HL-60 (cell line): ENCODE data around the gene TMEM63A.

ENCODE experiments used
- CTCF ChIP-seq: IDR thresholded peaks from one replicate; pipeline ENCODE4 v1.5.1; 2011; ENCODE audit warnings: low read length, control low read depth, inconsistent platforms; ENCODE audit not compliant: insufficient read depth
- REST ChIP-seq: IDR thresholded peaks from 2 replicates; pipeline ENCODE4 v1.6.1; 2012; ENCODE audit warnings: low read depth; ENCODE audit not compliant: insufficient replicate concordance

DNA sequence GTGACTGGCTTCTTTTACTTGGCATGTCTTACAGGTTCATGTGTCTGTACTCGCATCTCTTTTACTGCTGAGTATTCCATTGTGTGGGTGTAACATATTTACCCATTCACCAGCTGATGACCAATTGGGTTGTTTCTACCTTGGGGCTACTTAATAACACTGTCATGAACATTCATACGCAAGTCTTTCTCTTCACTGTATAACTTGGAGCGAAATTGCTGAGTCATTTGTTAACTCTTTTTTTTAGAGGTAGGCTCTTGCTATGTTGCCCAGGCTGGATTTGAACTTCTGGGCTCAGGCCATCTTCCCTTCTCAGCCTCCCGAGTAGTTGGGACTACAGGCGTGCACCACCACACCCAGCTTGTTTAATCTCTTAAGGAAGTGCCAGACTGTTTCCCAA, 35.4 kb upstream of the TMEM63A start:
- TF ChIP-seq CTCF, result no peak
- TF ChIP-seq REST, result no peak
